GM19328 (cell line): Measurements from ENCODE around the gene CCDC137.

Experiments
- ATAC-seq: cut with Tn5 transposase; IDR thresholded peaks from one replicate; pipeline ENCODE4 v1.9.1; 2021; ENCODE audit warnings: mild to moderate bottlenecking, moderate library complexity; ENCODE audit not compliant: unreplicated experiment

The CCDC137 gene

DNA sequence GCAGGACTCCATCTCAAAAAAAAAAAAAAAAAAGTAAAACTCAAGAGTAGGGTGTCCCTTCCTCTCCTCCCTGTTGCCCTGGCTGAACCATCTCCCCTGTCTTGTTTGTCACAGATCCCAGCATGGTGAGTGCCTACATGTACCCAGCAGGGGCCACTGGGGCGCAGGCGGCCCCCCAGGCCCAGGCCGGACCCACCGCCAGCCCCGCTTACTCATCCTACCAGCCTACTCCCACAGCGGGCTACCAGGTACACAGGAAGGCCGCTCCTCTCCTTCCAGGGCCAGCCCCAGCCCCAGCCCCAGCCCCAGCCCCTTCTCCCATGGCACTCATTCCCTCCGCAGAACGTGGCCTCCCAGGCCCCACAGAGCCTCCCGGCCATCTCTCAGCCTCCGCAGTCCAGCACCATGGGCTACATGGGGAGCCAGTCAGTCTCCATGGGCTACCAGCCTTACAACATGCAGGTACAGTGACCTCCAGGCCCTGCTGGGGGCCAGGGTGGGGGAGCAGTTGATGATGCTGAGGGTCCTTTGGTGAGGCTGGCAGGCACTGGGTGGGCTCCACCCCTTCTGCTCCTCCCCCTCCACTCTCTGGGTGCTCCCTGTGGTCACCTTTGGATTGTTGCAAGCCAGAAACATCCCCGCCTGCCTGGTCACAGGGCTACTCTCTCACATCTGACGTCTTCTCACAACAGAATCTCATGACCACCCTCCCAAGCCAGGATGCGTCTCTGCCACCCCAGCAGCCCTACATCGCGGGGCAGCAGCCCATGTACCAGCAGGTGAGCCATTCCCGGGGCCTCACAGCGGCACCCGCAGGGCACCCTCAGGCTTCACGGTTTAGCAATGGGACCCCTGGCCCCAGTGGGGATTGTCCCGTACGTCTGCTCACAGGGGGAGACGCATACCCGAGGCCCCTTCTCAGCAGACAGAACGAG lies 34.1 kb downstream of the CCDC137 start:
- no peak for ATAC-seq

DNA sequence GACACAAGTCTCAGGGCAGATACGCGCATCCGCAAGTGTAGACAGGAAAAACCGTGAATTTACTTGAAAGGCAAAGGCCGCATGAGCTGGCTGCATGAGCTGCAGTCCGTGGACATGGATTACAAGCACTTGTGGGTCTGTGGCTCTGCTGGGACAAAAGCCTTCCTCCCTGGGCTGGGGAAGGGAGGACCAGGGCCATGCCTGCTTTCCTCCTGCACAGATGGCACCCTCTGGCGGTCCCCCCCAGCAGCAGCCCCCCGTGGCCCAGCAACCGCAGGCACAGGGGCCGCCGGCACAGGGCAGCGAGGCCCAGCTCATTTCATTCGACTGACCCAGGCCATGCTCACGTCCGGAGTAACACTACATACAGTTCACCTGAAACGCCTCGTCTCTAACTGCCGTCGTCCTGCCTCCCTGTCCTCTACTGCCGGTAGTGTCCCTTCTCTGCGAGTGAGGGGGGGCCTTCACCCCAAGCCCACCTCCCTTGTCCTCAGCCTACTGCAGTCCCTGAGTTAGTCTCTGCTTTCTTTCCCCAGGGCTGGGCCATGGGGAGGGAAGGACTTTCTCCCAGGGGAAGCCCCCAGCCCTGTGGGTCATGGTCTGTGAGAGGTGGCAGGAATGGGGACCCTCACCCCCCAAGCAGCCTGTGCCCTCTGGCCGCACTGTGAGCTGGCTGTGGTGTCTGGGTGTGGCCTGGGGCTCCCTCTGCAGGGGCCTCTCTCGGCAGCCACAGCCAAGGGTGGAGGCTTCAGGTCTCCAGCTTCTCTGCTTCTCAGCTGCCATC lies 34.9 kb downstream of the CCDC137 start:
- no peak for ATAC-seq

DNA sequence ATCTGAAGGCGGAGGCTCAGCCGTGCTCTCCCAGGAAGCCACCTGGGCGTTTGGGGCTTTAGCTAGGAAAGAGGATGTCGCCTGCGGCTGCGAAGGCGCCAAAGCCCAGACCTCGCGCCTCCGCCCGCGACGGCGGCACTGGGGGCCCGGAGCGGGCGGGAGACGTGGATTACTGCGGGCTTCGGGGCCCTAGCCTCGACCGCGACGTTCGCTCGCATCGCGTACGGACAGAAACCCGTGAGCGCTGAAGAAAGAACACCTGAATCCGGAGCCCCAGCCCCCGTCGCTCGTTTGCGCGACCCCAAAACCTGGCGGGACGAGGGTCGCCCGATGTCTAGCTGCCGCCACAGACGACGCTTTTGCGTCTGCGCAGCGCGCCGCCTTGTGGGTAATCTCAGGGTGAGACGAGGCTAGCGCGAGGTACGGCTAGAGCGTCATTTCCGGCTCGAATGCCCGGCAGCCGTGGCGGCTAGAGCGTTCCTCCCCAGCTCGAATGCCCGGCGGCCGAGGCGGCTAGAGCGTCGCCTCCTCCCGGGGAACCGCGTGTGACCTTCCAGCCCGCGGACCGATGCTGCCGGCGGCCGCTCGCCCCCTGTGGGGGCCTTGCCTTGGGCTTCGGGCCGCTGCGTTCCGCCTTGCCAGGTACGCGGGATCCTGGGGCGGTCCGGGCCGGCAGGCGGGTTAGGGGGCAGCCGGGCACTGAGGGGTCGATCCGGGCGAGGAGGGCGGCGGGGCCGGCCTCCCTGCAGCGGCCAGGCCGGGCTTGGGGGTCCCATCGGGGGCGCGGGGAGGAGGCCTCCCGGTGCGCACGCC lies 36.6 kb downstream of the CCDC137 start, which contains the start of gene MRPL12:
Gene MRPL12, plus strand, starts transcription at position 434 of the 813 bp plus-strand sequence. Its CDS starts 135 bp downstream, at position 569.
- peak; percentile 79 for ATAC-seq

DNA sequence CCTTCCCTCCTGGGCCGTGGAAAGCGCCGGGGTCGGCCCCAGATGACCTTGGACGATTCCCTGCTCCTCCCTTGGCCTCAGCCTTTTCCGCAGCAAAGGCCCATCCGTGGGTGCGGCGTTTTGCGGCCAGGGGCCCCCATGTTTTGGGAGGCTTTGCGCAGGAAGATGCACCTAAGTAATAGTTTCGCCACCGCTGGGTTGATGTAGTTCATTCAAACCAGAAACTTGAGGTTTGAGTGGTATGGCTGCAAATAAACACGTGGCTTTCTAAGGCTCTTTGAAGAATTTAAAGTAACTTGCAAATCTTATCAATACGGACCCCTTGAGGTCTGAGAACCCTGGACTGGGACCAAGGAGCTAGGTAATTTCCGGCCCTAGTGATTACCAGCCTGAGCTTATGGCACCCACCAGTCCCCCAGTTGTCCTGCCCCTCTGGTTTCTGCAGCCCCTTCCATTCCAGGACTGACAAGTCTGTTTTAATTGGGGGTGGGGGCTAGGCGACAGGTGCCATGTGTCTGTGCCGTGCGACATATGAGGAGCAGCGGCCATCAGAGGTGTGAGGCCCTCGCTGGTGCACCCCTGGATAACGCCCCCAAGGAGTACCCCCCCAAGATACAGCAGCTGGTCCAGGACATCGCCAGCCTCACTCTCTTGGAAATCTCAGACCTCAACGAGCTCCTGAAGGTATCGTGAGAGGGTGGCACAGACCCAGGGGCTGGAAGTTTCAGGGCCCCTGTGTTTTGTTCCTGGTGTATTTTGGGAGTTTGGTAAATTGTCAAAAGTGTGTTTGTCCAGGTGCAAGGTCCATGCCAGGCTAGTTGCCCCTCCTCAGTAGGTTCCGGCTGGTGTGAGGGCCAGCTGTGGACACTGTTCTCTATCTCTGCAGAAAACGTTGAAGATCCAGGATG lies 37.5 kb downstream of the CCDC137 start:
- no peak for ATAC-seq

DNA sequence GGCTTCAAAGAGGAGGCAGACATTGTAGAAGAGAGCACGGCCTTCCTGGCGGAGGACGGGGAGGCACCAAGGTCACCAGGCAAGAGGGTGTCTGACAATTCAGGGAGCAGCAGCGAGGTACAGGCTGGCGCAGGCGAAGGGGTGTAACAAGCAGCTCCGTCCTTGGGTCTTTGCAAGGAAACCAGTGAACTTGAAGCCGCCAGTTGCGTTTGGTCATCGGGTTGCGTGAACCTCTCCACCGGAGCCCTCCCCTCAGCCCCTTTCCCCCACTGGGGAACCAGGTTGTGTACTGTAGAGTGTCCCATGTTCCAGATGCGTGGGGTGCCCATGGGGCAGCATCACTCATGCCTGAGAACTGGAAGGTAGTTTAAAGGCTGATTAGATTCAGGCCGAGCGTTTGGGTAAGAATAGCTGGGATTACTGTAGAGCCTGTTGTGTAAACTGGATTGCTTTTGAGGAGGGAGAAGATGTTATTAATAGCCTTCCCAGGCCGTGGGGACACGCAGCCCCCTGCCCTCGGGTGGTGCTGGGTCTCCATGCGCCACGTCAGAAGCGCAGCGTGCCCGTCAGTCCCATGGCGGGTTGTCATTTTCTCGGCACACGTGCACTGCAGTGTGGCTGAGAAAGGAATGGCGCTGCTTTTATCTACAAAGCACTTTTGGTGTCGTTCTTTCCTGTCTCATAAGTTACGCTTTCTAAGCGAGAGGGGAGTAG lies 39.1 kb downstream of the CCDC137 start:
- ATAC-seq: no peak

DNA sequence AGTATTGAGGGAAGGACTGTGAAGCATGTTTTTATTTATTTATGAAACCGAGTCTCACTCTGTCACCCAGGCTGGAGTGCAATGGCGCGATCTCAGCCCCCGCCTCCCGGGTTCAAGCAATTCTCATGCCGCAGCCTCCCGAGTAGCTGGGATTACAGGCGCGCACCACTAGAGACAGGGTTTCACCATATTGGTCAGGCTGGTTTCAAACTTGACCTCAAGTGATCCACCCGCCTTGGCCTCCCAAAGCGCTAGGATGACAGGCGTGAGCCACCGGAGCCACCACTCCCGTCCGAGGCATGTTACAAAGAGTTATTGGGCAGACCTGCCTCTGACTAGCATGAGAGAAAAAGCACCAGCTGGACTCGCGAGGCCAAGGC lies 39.7 kb downstream of the CCDC137 start:
- no peak for ATAC-seq

DNA sequence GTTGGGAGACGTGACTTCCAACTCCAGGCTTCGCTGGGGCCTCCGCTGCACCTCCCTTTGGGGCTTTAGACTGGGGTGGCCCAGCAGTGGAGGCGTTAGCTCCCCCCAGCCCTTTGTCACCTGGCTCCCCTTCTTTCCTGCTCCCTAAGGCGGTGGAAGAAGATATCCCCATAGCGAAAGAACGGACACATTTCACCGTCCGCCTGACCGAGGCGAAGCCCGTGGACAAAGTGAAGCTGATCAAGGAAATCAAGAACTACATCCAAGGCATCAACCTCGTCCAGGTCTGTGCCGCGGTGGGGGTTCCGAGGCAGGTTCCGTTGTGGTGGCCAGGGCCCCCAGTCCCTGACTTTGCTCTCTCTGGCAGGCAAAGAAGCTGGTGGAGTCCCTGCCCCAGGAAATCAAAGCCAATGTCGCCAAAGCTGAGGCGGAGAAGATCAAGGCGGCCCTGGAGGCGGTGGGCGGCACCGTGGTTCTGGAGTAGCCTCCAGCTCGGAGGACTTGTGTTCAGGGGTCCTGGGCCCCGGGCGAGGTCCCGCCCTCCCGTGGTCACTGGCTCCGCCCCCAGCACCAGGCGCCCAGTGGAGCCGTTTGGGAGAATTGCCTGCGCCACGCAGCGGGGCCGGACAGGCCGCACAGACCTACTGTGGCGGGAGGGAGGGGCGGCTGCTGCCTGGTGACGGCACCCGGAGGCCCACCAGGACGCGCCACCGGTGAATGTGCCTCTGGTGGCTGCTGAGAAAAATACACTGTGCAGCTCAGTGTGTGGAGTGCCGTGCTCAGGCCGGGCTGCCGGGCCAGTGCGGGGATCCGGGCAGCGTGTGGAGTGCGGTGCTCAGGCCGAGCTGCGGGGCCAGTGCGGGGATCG lies 40.5 kb downstream of the CCDC137 start:
- ATAC-seq: no peak

DNA sequence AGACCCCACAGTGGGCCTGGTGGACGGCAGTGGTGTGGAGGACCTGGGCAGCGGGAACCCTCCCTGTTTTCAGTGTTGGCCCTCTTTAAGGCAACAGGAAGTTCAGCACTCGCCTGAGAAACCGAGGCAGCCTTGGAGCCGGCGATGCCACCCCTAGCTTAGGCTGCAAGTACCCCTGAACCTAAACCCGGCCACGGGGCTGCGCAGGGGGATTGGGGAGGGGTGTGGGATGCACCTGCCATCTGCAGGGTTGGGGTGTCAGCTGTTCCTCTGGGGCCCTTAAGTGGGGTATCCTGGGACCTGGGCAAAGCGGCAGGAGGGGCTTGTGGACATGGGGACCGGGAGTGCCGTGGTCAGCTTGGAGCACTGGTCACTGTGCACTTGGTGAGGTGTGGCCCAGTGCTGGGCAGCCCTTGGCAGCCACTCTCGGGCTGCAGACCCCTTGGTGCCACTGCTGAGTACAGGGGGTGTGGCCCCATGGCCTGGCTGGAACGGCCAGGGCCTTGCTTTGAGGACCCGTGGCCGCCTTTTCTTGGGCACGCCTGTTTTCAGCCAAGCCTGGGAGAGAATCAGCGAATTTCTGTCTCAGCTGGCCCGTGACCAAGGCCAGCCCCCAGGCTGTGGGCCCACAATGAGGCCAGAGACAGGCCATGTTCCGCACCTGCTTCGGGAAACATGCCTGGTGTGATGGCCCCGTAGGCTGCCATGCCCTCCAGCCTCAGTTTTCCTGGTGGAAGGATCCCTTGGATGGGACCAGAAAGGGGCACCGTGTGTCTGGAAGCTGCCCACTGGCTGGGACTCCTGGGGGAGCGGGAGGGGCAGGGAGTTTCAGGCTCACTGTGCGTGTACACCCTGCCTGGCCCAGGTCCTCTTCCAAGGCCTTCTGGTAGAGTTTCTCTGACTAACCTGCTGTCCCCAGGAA lies 41.4 kb downstream of the CCDC137 start:
- no peak for ATAC-seq

DNA sequence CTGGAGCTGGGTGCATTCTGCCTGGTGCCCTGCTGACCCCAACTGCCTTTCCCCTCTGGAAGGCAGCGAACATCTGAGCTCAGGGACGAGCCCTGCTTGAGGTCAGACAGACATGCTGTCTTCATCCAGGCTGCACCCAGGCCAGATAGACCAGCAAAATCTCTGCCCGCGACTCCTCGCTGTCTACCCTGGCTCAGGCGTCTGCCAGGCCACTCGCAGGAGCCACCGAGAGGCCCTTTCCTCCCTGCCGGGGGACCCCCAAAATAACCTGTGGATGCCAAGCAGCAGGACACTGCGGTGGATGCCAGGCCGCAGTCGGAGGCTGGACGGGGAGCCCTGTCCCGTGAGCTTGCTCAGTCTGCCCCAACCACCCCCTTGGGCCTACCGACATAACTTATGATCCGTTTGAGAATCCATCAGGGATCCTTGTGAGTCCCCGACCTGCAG lies 42.2 kb downstream of the CCDC137 start:
- ATAC-seq: no peak

DNA sequence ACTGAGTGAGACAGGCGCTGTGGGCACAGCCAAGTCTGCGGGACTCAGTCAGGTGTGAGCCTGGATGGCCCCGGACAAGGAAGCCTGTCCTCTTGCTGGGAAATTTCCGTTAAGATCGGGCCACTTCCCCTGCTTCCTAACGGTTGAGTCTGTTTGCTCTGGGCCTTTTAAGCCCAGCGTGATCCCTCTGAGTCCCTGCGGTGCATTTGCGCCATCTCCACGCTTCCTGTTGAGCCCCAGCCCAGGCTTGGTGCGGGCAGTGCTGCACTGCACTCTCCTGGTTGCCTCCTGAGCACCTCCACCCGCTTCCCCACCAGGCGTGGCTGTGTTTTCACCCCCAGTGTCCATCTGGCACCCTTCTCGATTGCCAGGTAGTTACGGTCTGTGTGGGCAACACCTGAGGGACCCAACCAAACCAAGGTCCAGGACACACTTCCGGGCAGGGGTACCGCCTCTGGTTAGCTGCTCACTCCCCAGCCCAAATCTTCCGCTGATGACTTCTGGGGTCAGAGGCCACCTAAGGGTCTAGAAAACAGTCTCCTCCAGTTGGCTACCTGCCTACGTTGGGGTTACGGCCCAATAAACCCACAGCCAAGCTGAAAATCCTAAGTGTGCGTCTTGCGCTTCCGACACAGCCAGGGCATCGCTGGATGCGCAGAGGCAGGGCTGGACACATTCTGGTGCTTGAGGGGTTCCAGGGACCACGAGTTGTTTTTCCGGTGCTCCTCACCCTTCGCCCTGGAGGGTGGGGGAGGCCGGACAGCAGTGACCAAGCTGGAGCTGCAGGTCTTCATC lies 44.2 kb downstream of the CCDC137 start:
- ATAC-seq: no peak

DNA sequence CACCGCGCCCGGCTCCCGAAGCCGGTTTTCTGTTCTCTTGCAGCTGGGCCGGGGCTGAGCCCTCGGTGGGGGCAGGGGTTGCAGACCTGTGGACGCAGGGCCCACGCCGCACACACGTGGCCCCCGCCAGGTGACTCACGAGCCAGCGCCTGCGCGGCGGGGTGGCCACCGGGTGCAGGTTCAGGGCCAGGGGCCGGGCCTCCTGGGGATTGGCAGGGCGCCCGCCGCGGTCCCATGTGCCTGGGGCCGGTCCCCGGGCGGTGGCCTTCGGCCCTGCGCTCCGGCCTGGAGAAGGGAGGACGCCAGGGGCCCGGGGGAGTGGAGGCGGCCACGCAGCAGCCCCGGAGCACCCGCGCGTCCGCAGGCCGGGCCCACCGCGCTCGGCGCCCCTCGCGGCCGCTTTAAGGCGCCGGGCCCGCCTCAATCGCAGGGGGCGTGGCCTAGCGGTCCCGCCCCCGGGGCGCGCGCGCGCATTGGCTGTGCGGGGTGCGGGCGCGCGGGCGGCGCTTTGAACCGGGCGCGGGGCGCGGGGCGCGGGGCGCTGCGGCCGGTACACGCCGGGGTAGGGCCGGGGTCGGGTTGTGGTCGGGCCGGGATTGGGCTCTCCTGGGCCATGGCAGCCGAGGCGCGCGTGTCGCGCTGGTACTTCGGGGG lies 45.4 kb downstream of the CCDC137 start, which contains the start of gene SLC25A10:
Gene SLC25A10, plus strand, starts transcription at position 471 of the 654 bp plus-strand sequence. Its CDS starts 143 bp downstream, at position 614.
- peak; percentile 51 for ATAC-seq

DNA sequence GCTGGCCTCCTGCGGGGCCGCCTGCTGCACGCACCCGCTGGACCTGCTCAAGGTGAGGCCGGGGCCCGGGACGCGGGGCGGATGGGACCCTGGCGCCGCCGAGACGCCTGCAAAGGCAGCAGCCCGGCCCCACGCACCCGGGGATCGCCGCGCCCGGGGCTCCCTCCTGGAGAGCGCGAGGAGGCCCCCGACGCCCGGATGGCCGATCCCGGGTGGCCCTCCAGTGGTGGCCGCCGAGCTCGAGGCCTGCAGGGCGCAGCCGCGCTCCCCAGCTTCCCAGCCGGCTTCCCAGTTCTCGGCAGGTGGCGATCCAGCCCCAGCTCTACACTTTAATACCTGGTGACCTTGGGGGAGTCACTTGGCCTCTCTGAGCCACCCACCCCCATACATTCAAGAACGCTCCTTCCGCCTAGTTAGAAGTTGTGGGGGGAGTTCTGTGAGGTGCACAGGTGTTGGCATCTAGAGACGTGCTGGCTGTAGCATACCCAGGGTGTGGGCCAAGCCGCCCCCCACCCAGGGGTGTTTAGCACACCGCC lies 46.0 kb downstream of the CCDC137 start:
- no peak for ATAC-seq

DNA sequence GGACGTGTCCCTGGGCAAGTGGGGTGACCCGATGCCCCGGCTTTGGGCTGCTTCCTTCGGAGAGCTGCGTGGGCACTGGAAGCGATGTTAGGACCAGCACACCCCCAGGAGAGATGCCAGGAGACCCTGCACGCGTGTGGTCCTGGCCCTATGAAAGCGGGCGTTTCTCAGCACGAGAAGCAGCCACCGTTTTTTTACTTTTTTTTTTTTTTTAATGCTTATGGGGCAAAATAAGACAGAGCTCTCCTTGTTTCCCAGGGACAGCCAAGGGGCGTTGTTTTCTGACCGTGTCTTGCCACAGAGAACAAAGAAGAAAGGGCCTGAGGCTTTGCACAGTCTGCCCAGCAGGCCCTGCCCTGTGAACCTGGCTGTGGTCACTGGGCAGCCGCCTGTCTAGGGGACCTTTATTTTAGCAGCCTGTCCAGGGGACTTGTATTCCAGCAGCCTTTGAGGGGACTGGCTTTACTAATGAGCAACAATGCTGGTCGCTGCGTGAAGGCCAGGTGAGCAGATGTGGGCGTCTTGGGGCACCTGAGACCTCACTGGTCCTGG lies 46.5 kb downstream of the CCDC137 start:
- no peak for ATAC-seq

DNA sequence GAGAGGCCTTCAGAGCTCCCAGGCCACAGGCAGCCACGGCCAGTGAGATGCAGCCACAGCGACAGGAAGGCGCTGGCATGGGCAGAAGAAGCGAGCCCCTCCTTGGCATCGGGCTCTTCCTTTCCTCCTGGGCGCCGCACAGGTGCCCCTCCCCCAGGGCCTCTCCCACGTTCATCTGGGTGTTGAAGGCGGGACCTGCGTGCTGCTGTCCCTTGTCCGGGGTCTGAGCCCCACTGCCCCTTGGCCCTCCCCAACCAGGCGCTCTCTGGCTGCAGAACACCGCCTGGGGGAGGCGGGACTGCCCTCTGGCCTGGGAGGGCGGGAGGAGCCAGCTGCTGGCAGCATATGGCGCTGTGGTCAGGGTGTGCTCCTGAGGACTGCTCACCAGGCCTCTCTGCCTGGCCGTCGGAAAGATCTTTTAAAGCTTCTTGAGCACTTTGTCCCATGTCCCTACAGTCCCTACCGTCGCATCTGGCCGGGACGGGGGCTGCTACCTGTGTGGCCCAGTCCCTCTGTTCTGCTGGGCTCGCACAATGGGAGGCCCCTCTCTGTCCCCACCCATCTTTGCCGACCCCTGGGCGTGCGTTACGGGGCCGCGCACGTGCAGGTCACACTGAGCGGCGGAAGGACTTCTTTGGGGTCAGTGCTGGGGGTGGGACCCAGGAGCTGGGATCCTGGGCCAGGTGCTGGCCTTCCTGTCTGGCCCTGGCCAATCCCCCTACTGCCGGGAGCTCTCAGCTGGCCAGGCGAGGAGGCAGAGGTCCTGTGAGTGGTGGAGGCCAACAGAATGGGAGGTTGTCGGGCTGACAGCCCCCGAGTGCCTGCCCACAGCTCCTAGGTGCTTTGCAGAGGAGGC lies 47.2 kb downstream of the CCDC137 start:
- ATAC-seq: no peak
